Fibroblast of pulmonary artery (primary cell): ENCODE results near the gene NEIL3.

Experiments
- DNase-seq: peaks from one replicate; pipeline ENCODE4 v3.0.0-alpha.2; 2010; ENCODE audit warnings: low read depth
- H3K4me3 ChIP-seq: replicated peaks from 2 replicates; pipeline ENCODE4 v1.5.1; 2011; ENCODE audit warnings: low read depth, mild to moderate bottlenecking, control low read depth, low read length, moderate library complexity
- CTCF ChIP-seq: IDR thresholded peaks from 2 replicates; pipeline ENCODE4 v1.5.1; 2011; ENCODE audit warnings: mild to moderate bottlenecking, control low read depth, low read length, inconsistent platforms; ENCODE audit errors: missing control alignments

Gene NEIL3

GRCh38 chr4:177332119-177332518, 22.4 kb downstream of the NEIL3 start:
- no peak for DNase-seq
- no peak overlapping the region for H3K4me3 ChIP-seq
- no peak for TF ChIP-seq CTCF

GRCh38 chr4:177339477-177340374, 30.1 kb downstream of the NEIL3 start:
- peak; percentile 61 for DNase-seq
- no peak overlapping the region for H3K4me3 ChIP-seq
- peak; percentile 79 for TF ChIP-seq CTCF

GRCh38 chr4:177348348-177348747, 38.7 kb downstream of the NEIL3 start:
- TF ChIP-seq CTCF = no peak

DNA sequence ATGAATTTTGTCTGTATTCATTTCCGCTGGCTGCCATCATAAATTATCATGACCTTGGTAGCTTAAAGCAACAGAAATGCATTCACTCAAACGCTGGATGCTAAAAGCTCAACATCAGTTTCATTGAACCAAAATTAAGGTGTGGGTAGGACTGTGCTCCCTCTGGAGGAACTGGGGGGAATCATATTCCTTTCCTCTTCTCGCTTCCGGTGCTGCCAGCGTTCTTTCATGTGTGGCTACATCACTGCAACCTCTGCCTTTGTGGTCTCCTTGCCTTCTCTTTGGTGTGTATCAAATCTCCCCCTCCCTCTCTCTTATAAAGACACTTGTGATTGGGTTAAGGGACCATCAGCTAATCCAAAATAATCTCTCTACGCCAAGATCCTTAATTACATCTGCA, 39.5 kb downstream of the NEIL3 start:
- no peak overlapping the region for H3K4me3 ChIP-seq
- no peak for DNase-seq
- TF ChIP-seq CTCF = no peak

More at GRCh38 chr4:177348348-177348747, 38.7 kb downstream of the NEIL3 start:
- no peak overlapping the region for H3K4me3 ChIP-seq
- no peak for DNase-seq

GRCh38 chr4:177351622-177352244, 42.1 kb downstream of the NEIL3 start:
- no peak for TF ChIP-seq CTCF
- no peak for DNase-seq
- H3K4me3 ChIP-seq = no peak overlapping the region

DNA sequence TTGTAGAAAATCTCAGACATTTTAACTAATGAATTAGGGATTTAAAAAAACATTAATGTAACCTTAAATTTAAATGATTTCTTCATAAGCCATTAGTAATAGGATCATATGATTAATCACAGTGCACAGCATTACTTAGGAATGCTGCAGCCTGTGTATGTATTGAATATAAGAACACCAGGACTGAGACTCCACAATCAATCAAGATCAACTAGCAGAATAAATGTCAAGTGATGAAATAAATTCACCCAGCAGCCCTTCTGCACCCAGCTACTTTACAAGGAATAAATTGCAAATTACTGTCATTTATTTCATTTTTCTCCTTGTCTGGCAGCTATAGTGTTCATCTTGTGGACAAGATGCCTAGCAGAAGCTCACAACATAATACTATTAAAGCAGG, 46.5 kb downstream of the NEIL3 start:
- TF ChIP-seq CTCF = no peak
- no peak overlapping the region for H3K4me3 ChIP-seq
- DNase-seq = no peak
